HG03159 (cell line): ENCODE measurements around the gene PDZRN4.
"Not testable (repeated sequence)": the region's sequence is repeated elsewhere in the genome, so short reads cannot be mapped to it uniquely, and the experiment has no call there.

ENCODE experiments used
- ATAC-seq: cut with Tn5 transposase; IDR thresholded peaks from one replicate; pipeline ENCODE4 v1.9.1; 2021; ENCODE audit warnings: mild to moderate bottlenecking, moderate library complexity; ENCODE audit not compliant: unreplicated experiment

The PDZRN4 gene

GRCh38 chr12:41188058-41188840, at the start of gene PDZRN4:
TSS of gene PDZRN4 (plus strand) at chr12:41188320.
- ATAC-seq: no peak

GRCh38 chr12:41140117-41140516, 48.0 kb upstream of the PDZRN4 start:
- ATAC-seq: no peak

- ATAC-seq: no peak
Measured at GRCh38 chr12:41141104-41141503, 47.0 kb upstream of the PDZRN4 start.

GRCh38 chr12:41142376-41142775, 45.7 kb upstream of the PDZRN4 start:
- ATAC-seq: no peak

GRCh38 chr12:41151793-41152192, 36.3 kb upstream of the PDZRN4 start:
- no peak for ATAC-seq

- ATAC-seq: no peak
Measured at GRCh38 chr12:41162461-41162860, 25.7 kb upstream of the PDZRN4 start.

GRCh38 chr12:41167701-41168100, 20.4 kb upstream of the PDZRN4 start:
- ATAC-seq: no peak

GRCh38 chr12:41174602-41175001, 13.5 kb upstream of the PDZRN4 start:
- no peak for ATAC-seq

GRCh38 chr12:41179507-41179906, 8.6 kb upstream of the PDZRN4 start:
- not testable (repeated sequence) for ATAC-seq

- ATAC-seq: no peak
Measured at GRCh38 chr12:41184864-41185263, 3.3 kb upstream of the PDZRN4 start.

- ATAC-seq: no peak
Measured at GRCh38 chr12:41186026-41186425, 2.1 kb upstream of the PDZRN4 start.

GRCh38 chr12:41188841-41189394, 798 bp downstream of the PDZRN4 start:
- no peak for ATAC-seq

GRCh38 chr12:41189395-41190251, 1.5 kb downstream of the PDZRN4 start:
- ATAC-seq: no peak

- ATAC-seq: no peak
Measured at GRCh38 chr12:41190338-41190737, 2.2 kb downstream of the PDZRN4 start.

- not testable (repeated sequence) for ATAC-seq
Measured at GRCh38 chr12:41191549-41191948, 3.4 kb downstream of the PDZRN4 start.

- ATAC-seq: no peak
Measured at GRCh38 chr12:41193311-41193710, 5.2 kb downstream of the PDZRN4 start.

- no peak for ATAC-seq
Measured at GRCh38 chr12:41202051-41202450, 13.9 kb downstream of the PDZRN4 start.

- ATAC-seq: peak; percentile 53
Measured at GRCh38 chr12:41205070-41205709, 17.1 kb downstream of the PDZRN4 start.

- no peak for ATAC-seq
Measured at GRCh38 chr12:41206298-41206697, 18.2 kb downstream of the PDZRN4 start.

- no peak for ATAC-seq
Measured at GRCh38 chr12:41211448-41211847, 23.3 kb downstream of the PDZRN4 start.

- no peak for ATAC-seq
Measured at GRCh38 chr12:41212625-41213024, 24.5 kb downstream of the PDZRN4 start.
